GM19397 (cell line): ENCODE measurements around the gene EXOC3L1.

ENCODE experiments used
- ATAC-seq: cut with Tn5 transposase; IDR thresholded peaks from one replicate; pipeline ENCODE4 v1.9.1; 2021; ENCODE audit warnings: mild to moderate bottlenecking, moderate library complexity; ENCODE audit not compliant: unreplicated experiment

Gene EXOC3L1

GRCh38 chr16:67190041-67190440, at the start of gene EXOC3L1:
Gene EXOC3L1, minus strand, starts transcription at chr16:67190136. Its CDS starts 460 bp downstream, at chr16:67189676.
- no peak for ATAC-seq

- ATAC-seq = no peak
Measured at GRCh38 chr16:67238806-67239470, 49.0 kb upstream of the EXOC3L1 start.

GRCh38 chr16:67238278-67238575, 48.3 kb upstream of the EXOC3L1 start:
- ATAC-seq = no peak

- ATAC-seq = no peak
Measured at GRCh38 chr16:67237396-67238277, 47.7 kb upstream of the EXOC3L1 start.

- no peak for ATAC-seq
Measured at GRCh38 chr16:67236563-67237395, 46.8 kb upstream of the EXOC3L1 start.

- ATAC-seq = no peak
Measured at GRCh38 chr16:67235816-67236562, 46.1 kb upstream of the EXOC3L1 start.

GRCh38 chr16:67234180-67234597, 44.3 kb upstream of the EXOC3L1 start:
- ATAC-seq = no peak

GRCh38 chr16:67233596-67233995, 43.7 kb upstream of the EXOC3L1 start:
- no peak for ATAC-seq

GRCh38 chr16:67230809-67231660, 41.1 kb upstream of the EXOC3L1 start:
- ATAC-seq = no peak

GRCh38 chr16:67229906-67230808, 40.2 kb upstream of the EXOC3L1 start:
- ATAC-seq = no peak

GRCh38 chr16:67228905-67229304, 39.0 kb upstream of the EXOC3L1 start:
- no peak for ATAC-seq

- ATAC-seq = no peak
Measured at GRCh38 chr16:67228034-67228785, 38.3 kb upstream of the EXOC3L1 start.

GRCh38 chr16:67227567-67227921, 37.6 kb upstream of the EXOC3L1 start:
- ATAC-seq = no peak

GRCh38 chr16:67226804-67227566, 37.0 kb upstream of the EXOC3L1 start, which contains the start of gene TMEM208:
Gene TMEM208, plus strand, starts transcription at chr16:67227130. Its CDS starts 89 bp downstream, at chr16:67227219.
- peak; percentile 96 for ATAC-seq

- ATAC-seq = no peak
Measured at GRCh38 chr16:67226295-67226803, 36.4 kb upstream of the EXOC3L1 start.

GRCh38 chr16:67223992-67224391, 34.1 kb upstream of the EXOC3L1 start:
- ATAC-seq = no peak
